Hepatocyte (in vitro differentiated cells): ENCODE results near the gene CNPY4. TPM values are rescaled to one million over a fixed set of nuclear protein-coding genes. Genes with fewer than 3 reads are reported as not detected.
A peak's percentile ranks its signal among the peaks of the same experiment; 100 is the strongest.

Source experiments
- DNase-seq: peaks from one replicate; pipeline ENCODE4 v3.0.0-alpha.2; 2016; ENCODE audit warnings: low spot score
- H2AFZ ChIP-seq: fragments of 200-600 bp; sonication (generic); 2 replicates; pipeline ENCODE4 v1.6.0; 2016; ENCODE audit warnings: antibody characterized with exemption, mild to moderate bottlenecking
- H3K27ac ChIP-seq: fragments of 200-600 bp; sonication (generic); 2 replicates; pipeline ENCODE4 v1.5.1; 2016; ENCODE audit warnings: mild to moderate bottlenecking
- H3K27me3 ChIP-seq: fragments of 200-600 bp; sonication (generic); 2 replicates; pipeline ENCODE4 v1.6.1; 2016
- H3K36me3 ChIP-seq: fragments of 200-600 bp; sonication (generic); replicated peaks from 2 replicates; pipeline ENCODE4 v1.5.1; 2016; ENCODE audit warnings: low read depth; ENCODE audit not compliant: insufficient read depth
- H3K4me1 ChIP-seq: fragments of 200-600 bp; sonication (generic); 2 replicates; pipeline ENCODE4 v1.5.1; 2016; ENCODE audit warnings: mild to moderate bottlenecking, moderate library complexity; ENCODE audit not compliant: insufficient read depth
- H3K4me2 ChIP-seq: fragments of 200-600 bp; sonication (generic); 2 replicates; pipeline ENCODE4 v1.6.0; 2016
- H3K4me3 ChIP-seq: fragments of 200-600 bp; sonication (generic); 2 replicates; pipeline ENCODE4 v1.5.1; 2016; ENCODE audit warnings: mild to moderate bottlenecking
- H3K79me2 ChIP-seq: fragments of 200-600 bp; sonication (generic); 2 replicates; pipeline ENCODE4 v1.6.0; 2017; ENCODE audit warnings: mild to moderate bottlenecking
- H3K9me2 ChIP-seq: fragments of 200-600 bp; sonication (generic); replicated peaks from 2 replicates; pipeline ENCODE4 v1.6.0; 2017; ENCODE audit warnings: mild to moderate bottlenecking; ENCODE audit not compliant: insufficient read depth
- H3K9me3 ChIP-seq: fragments of 200-600 bp; sonication (generic); 2 replicates; pipeline ENCODE4 v1.5.1; 2016; ENCODE audit warnings: low read depth, mild to moderate bottlenecking
- H4K20me1 ChIP-seq: fragments of 200-600 bp; sonication (generic); 2 replicates; pipeline ENCODE4 v1.6.0; 2016; ENCODE audit warnings: mild to moderate bottlenecking; ENCODE audit not compliant: insufficient read depth, poor library complexity, severe bottlenecking
- CTCF ChIP-seq: fragments of 200-600 bp; sonication (generic); IDR thresholded peaks from 2 replicates; pipeline ENCODE4 v1.5.1; 2016; ENCODE audit warnings: antibody characterized with exemption, mild to moderate bottlenecking; ENCODE audit not compliant: poor library complexity
- EZH2 ChIP-seq: fragments of 200-600 bp; sonication (generic); IDR thresholded peaks from 2 replicates; pipeline ENCODE4 v1.6.1; 2016; ENCODE audit warnings: antibody characterized with exemption, mild to moderate bottlenecking, borderline replicate concordance
- EZH2phosphoT487 ChIP-seq: fragments of 200-600 bp; sonication (generic); IDR thresholded peaks from one replicate; pipeline ENCODE4 v1.6.1; 2018; ENCODE audit warnings: antibody characterized with exemption, mild to moderate bottlenecking, low read depth, moderate library complexity; ENCODE audit not compliant: unreplicated experiment, severe bottlenecking
- WGBS: methylation state at CpG from one replicate; pipeline ENCODE4 v1.1.6; 2016; ENCODE audit warnings: low lambda C conversion rate; ENCODE audit errors: missing lambda C conversion rate; 5-methylcytosine and 5-hydroxymethylcytosine counted together
- polyA plus RNA-seq: library from polyadenylated mRNA; unstranded; fragments of >200 nt; fragmentation: Nextera tagmentation; extraction: Ambion mirVana; gene quantifications from 2 replicates; pipeline ENCODE4 v1.2.1, GENCODE V29; 2016
- total RNA-seq: library from RNA; depleted of rRNA; stranded (reverse); fragments of >200 nt; gene quantifications from 2 replicates; pipeline ENCODE4 v1.2.3, GENCODE V29; 2014

CNPY4 gene
- total and polyA plus RNA-seq, 2 experiments from 2014 or later = 27.4 to 28.1 TPM

DNA sequence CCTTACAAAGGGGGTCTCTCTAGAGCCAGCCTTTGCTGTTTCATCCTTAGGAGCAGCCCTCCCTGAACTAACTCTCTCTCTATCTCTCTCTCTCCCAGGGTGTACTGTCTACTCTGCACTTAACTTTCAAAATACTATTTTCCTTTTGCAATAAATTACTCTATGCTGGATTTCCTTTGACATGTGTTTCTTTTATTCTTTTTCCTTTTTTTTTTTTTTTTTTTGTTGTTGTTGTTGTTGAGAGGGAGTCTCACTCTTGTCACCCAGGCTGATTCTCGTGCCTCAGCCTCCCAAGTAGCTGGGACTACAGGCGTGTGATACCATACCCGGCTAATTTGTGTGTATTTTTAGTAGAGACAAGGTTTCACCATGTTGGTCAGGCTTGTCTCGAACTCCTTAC lies 36.5 kb upstream of the CNPY4 start:
- TF ChIP-seq EZH2 = no peak
- TF ChIP-seq CTCF = no peak
- no peak for TF ChIP-seq EZH2phosphoT487
- H3K9me3 ChIP-seq = no peaks in the 10 kb centered on the region
- H3K27ac ChIP-seq = peak overlapping the region; percentile 42

GRCh38 chr7:100085515-100085914 lies 33.9 kb upstream of the CNPY4 start:
- DNase-seq = no peak
- TF ChIP-seq EZH2 (no peak), CTCF (no peak), EZH2phosphoT487 (no peak)
- no peak overlapping the region for H3K27ac ChIP-seq
- WGBS = 52% methylated on average over 3 of the region's 3 CpGs
- H4K20me1 ChIP-seq = no peaks in the 10 kb centered on the region
- H3K27me3 ChIP-seq = no peaks in the 10 kb centered on the region
- H2AFZ ChIP-seq = no peak overlapping the region
- no peaks in the 10 kb centered on the region for H3K9me3 ChIP-seq
- no peaks in the 10 kb centered on the region for H3K9me2 ChIP-seq
- H3K79me2 ChIP-seq = peaks cover 24% of the 10 kb centered on the region
- no peak overlapping the region for H3K4me3 ChIP-seq
- no peak overlapping the region for H3K4me2 ChIP-seq
- H3K4me1 ChIP-seq = peaks cover 29% of the 10 kb centered on the region
- H3K36me3 ChIP-seq = no peaks in the 10 kb centered on the region

More for the DNA sequence above, 36.5 kb upstream of the CNPY4 start:
- DNase-seq = no peak
- H3K4me1 ChIP-seq = peaks cover 32% of the 10 kb centered on the region
- H3K4me3 ChIP-seq = no peak overlapping the region
- no peaks in the 10 kb centered on the region for H3K27me3 ChIP-seq
- WGBS = 81% methylated on average over 4 of the region's 4 CpGs
- peaks cover 35% of the 10 kb centered on the region for H3K79me2 ChIP-seq
- no peak overlapping the region for H2AFZ ChIP-seq
- no peaks in the 10 kb centered on the region for H3K9me2 ChIP-seq
- peak overlapping the region; percentile 76 for H3K4me2 ChIP-seq
- H4K20me1 ChIP-seq = peaks cover 13% of the 10 kb centered on the region
- no peaks in the 10 kb centered on the region for H3K36me3 ChIP-seq

GRCh38 chr7:100087055-100087750 lies 32.2 kb upstream of the CNPY4 start:
- H3K36me3 ChIP-seq = no peaks in the 10 kb centered on the region
- no peak overlapping the region for H2AFZ ChIP-seq
- H3K79me2 ChIP-seq = peaks cover 15% of the 10 kb centered on the region
- H3K27me3 ChIP-seq = no peaks in the 10 kb centered on the region
- TF ChIP-seq EZH2phosphoT487 = no peak
- TF ChIP-seq CTCF = no peak
- TF ChIP-seq EZH2 = no peak
- H3K9me2 ChIP-seq = no peaks in the 10 kb centered on the region
- no peaks in the 10 kb centered on the region for H3K9me3 ChIP-seq
- no peak overlapping the region for H3K4me3 ChIP-seq
- DNase-seq = peak; percentile 68
- peak overlapping the region; percentile 30 for H3K4me2 ChIP-seq
- WGBS = 60% methylated on average over 10 of the region's 10 CpGs
- H4K20me1 ChIP-seq = no peaks in the 10 kb centered on the region
- H3K4me1 ChIP-seq = peaks cover 25% of the 10 kb centered on the region
- H3K27ac ChIP-seq = peak overlapping the region; percentile 91
